CD8-positive, alpha-beta memory T cell (primary cell): Measurements from ENCODE around the gene MAPK10. TPM values are rescaled to one million over a fixed set of nuclear protein-coding genes. Genes with fewer than 3 reads are reported as not detected.
"Not testable (repeated sequence)": the region's sequence is repeated elsewhere in the genome, so short reads cannot be mapped to it uniquely, and the experiment has no call there.

Experiments
- CTCF ChIA-PET: fragments of 350-600 bp; sonication (Branson Sonifier 250); formaldehyde crosslinking; loops from one replicate; lab custom pipeline; 2021; ENCODE audit warnings: antibody characterized with exemption; lab: Charles Lee
- POLR2A ChIA-PET: fragments of 350-600 bp; sonication (Branson Sonifier 250); formaldehyde crosslinking; loops from one replicate; lab custom pipeline; 2021; ENCODE audit warnings: antibody characterized with exemption; lab: Charles Lee
- DNase-seq, 5 donors: peaks; one replicate each; pipeline versions ENCODE4 v3.0.0 to v3.0.0-alpha.2; 2020 to 2022; ENCODE audit warnings: mixed read lengths in 1 of 5
- H3K27ac ChIP-seq: one replicate; pipeline ENCODE4 v1.7.0; 2013; ENCODE audit warnings: low read depth, mild to moderate bottlenecking, low read length, moderate library complexity
- H3K27me3 ChIP-seq: 2 replicates; pipeline ENCODE4 v1.7.0; 2013; ENCODE audit warnings: low read length, mild to moderate bottlenecking; ENCODE audit not compliant: insufficient read depth, poor library complexity, severe bottlenecking
- H3K36me3 ChIP-seq: 2 replicates; pipeline ENCODE4 v1.7.0; 2013; ENCODE audit warnings: mild to moderate bottlenecking, low read length, moderate library complexity; ENCODE audit not compliant: insufficient read depth
- H3K4me1 ChIP-seq: 2 replicates; pipeline ENCODE4 v1.7.0; 2013; ENCODE audit warnings: mild to moderate bottlenecking, low read length, moderate library complexity; ENCODE audit not compliant: insufficient read depth
- H3K4me3 ChIP-seq: 2 replicates; pipeline ENCODE4 v1.7.0; 2013; ENCODE audit warnings: mild to moderate bottlenecking, low read length
- H3K9me3 ChIP-seq: 2 replicates; pipeline ENCODE4 v1.7.0; 2013; ENCODE audit warnings: mild to moderate bottlenecking, low read length
- H3K27ac Mint-ChIP-seq, 8 donors: one replicate each; pipeline ENCODE4 v1.8.0; 2020 to 2021; ENCODE audit warnings: mixed read lengths in 8 of 8, mild to moderate bottlenecking in 6 of 8, inconsistent platforms in 3 of 8, moderate library complexity in 3 of 8
- H3K27me3 Mint-ChIP-seq, 2 donors: one replicate each; pipeline ENCODE4 v1.8.0; 2020 to 2021; ENCODE audit warnings: mixed read lengths in 2 of 2, mild to moderate bottlenecking in 1 of 2, moderate library complexity in 1 of 2
- H3K36me3 Mint-ChIP-seq, 3 donors: one replicate each; pipeline ENCODE4 v1.8.0; 2020 to 2021; ENCODE audit warnings: mixed read lengths in 3 of 3, inconsistent platforms in 1 of 3, mild to moderate bottlenecking in 1 of 3
- H3K4me1 Mint-ChIP-seq, 3 donors: one replicate each; pipeline ENCODE4 v1.8.0; 2020 to 2021; ENCODE audit warnings: mixed read lengths in 3 of 3, inconsistent platforms in 1 of 3, mild to moderate bottlenecking in 1 of 3
- H3K4me3 Mint-ChIP-seq, 7 donors: one replicate each; pipeline ENCODE4 v1.8.0; 2020 to 2021; ENCODE audit warnings: mixed read lengths in 7 of 7, mild to moderate bottlenecking in 6 of 7, moderate library complexity in 4 of 7, inconsistent platforms in 2 of 7
- H3K9me3 Mint-ChIP-seq, 5 donors: one replicate each; pipeline ENCODE4 v1.8.0; 2020 to 2022; ENCODE audit warnings: mixed read lengths in 5 of 5, mild to moderate bottlenecking in 3 of 5, moderate library complexity in 2 of 5, inconsistent platforms in 1 of 5
- polyA plus RNA-seq: library from polyadenylated mRNA; unstranded; fragments of 300-500 nt; fragmentation: Illumina TruSeq; gene quantifications from one replicate; pipeline ENCODE4 v1.2.3, GENCODE V29; 2021
- total RNA-seq, 2 experiments: library from RNA; stranded (reverse); gene quantifications; one replicate each; pipeline ENCODE4 v1.2.3, GENCODE V29; 2021

The MAPK10 gene
- total and polyA plus RNA-seq, 3 experiments from 2014 or later = not detected

DNA sequence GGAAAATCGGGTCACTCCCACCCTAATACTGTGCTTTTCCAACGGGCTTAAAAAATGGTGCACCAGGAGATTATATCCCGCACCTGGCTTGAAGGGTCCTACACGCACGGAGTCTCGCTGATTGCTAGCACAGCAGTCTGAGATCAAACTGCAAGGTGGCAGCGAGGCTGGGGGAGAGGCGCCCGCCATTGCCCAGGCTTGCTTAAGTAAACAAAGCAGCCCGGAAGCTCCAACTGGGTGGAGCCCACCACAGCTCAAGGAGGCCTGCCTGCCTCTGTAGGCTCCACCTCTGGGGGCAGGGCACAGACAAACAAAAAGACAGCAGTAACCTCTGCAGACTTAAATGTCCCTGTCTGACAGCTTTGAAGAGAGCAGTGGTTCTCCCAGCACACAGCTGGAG is 191.5 kb downstream of the MAPK10 start:
- H3K36me3 Mint-ChIP-seq, H3K9me3 ChIP-seq, H3K27ac ChIP-seq, H3K4me1 ChIP-seq, DNase-seq, H3K4me3 ChIP-seq, H3K27me3 ChIP-seq, CTCF ChIA-PET, H3K4me3 Mint-ChIP-seq, H3K27me3 Mint-ChIP-seq, H3K27ac Mint-ChIP-seq, POLR2A ChIA-PET, H3K36me3 ChIP-seq, H3K4me1 Mint-ChIP-seq: not testable (repeated sequence)
- H3K9me3 Mint-ChIP-seq = peaks cover 2 to 18% (median 11%) of the 10 kb centered on the region in 5 donors

DNA sequence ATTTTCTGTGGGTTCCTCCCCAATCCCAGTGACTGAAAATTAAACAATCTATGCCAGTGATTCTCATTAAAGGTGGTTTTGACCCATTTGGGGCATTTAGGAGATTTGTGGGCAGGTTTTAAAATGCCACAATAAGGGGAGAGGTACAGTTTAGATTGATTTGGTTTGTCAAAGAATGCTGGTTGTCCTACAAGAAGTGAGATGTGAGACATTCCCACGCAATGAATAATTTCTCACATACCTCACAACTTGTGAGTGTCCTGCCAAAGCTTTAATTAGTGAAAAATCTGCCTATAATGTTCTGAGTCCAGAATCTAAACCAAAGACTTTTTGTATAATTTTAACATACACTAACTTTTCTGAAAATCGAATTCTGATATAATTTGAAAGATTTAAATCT is 199.4 kb downstream of the MAPK10 start:
- H3K27ac ChIP-seq = no peak overlapping the region
- ChIA-PET CTCF (no interaction called here), POLR2A (no interaction called here)
- H3K4me3 Mint-ChIP-seq = no peak overlapping the region
- H3K27me3 Mint-ChIP-seq = no peaks in the 10 kb centered on the region
- DNase-seq = no peak
- no peaks in the 10 kb centered on the region for H3K27me3 ChIP-seq
- no peaks in the 10 kb centered on the region for H3K4me1 Mint-ChIP-seq
- H3K4me3 ChIP-seq = no peak overlapping the region
- no peaks in the 10 kb centered on the region for H3K4me1 ChIP-seq
- H3K36me3 Mint-ChIP-seq = no peaks in the 10 kb centered on the region
- H3K9me3 Mint-ChIP-seq = peaks cover 0 to 7% (median 2%) of the 10 kb centered on the region in 5 donors
- no peaks in the 10 kb centered on the region for H3K9me3 ChIP-seq
- no peak overlapping the region for H3K27ac Mint-ChIP-seq
- H3K36me3 ChIP-seq = no peaks in the 10 kb centered on the region

DNA sequence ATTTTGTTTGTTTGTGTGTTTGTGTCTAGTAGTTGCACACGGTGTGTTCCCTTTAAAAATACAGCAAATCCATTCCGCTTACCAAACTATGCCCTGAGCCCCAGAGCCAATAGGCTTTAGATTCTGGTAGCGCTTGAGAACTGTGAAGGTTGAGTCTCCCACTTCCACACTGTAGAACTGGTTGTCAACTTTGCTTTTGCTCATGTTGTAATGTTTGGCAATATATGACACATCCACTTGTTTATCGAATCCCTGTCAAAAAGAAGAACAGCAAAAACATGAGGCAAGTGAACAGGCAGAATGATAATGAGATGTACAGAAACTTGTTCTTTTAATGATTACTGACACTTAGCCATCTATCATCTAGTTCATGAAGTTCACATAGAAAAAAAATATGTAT is 200.6 kb downstream of the MAPK10 start:
- Mint-ChIP-seq H3K4me1 (no peaks in the 10 kb centered on the region), H3K27me3 (no peaks in the 10 kb centered on the region), H3K4me3 (no peak overlapping the region), H3K27ac (no peak overlapping the region), H3K9me3 (peaks cover 0 to 7% (median 0%) of the 10 kb centered on the region in 5 donors), H3K36me3 (no peaks in the 10 kb centered on the region)
- no peak overlapping the region for H3K4me3 ChIP-seq
- ChIA-PET POLR2A (no interaction called here), CTCF (no interaction called here)
- H3K36me3 ChIP-seq = no peaks in the 10 kb centered on the region
- H3K27ac ChIP-seq = no peak overlapping the region
- DNase-seq = no peak
- no peaks in the 10 kb centered on the region for H3K27me3 ChIP-seq
- no peaks in the 10 kb centered on the region for H3K4me1 ChIP-seq
- no peaks in the 10 kb centered on the region for H3K9me3 ChIP-seq

DNA sequence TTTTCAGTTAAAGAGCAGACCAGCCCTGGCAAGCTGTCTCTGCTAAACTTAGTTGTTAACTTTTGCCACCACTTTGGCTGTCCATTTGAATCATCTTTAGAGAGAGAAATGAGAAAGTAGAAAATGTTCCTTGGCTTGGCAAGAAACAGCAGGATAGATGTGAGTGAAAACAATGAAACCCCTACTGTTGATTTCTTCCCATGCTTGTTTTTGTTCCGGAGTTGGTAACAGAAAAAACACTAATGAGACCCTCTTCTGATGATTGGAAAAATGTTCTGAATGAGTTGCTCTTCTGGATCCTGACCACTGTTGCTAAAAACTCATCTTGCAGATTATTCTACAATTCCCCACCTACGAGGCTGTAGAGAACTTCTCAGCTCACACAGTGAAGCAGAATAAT is 203.3 kb downstream of the MAPK10 start:
- no peaks in the 10 kb centered on the region for H3K36me3 Mint-ChIP-seq
- H3K27me3 Mint-ChIP-seq = no peaks in the 10 kb centered on the region
- no peak overlapping the region for H3K4me3 Mint-ChIP-seq
- no peak for DNase-seq
- Histone ChIP-seq H3K36me3 (no peaks in the 10 kb centered on the region), H3K4me3 (no peak overlapping the region), H3K27ac (no peak overlapping the region), H3K4me1 (no peaks in the 10 kb centered on the region), H3K9me3 (no peaks in the 10 kb centered on the region), H3K27me3 (no peaks in the 10 kb centered on the region)
- H3K4me1 Mint-ChIP-seq = no peaks in the 10 kb centered on the region
- H3K27ac Mint-ChIP-seq = no peak overlapping the region
- CTCF ChIA-PET = no interaction called here
- peaks cover 0 to 3% (median under 1%) of the 10 kb centered on the region in 5 donors for H3K9me3 Mint-ChIP-seq
- POLR2A ChIA-PET = no interaction called here

DNA sequence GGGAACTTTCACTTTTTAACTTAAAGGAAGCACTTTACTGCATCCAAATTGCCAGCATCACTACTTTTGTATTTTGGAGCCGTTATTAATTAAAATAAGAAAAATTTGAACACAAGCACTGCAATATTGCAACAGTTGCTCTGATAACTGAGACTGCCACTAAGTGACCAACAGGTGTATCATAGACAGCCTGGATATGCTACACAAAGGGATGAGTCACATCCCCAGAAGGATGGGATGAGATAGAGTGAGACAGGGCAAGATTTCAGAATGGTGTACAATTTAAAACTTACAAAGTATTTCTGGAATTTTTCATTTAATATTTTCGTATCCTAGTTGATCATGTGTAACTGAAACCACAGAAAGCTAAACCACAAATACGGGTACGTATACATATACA is 204.1 kb downstream of the MAPK10 start:
- Histone ChIP-seq H3K4me3 (no peak overlapping the region), H3K4me1 (no peaks in the 10 kb centered on the region), H3K9me3 (no peaks in the 10 kb centered on the region), H3K27me3 (no peaks in the 10 kb centered on the region), H3K36me3 (no peaks in the 10 kb centered on the region), H3K27ac (no peak overlapping the region)
- H3K27ac Mint-ChIP-seq = no peak overlapping the region
- ChIA-PET CTCF (no interaction called here), POLR2A (no interaction called here)
- H3K36me3 Mint-ChIP-seq = no peaks in the 10 kb centered on the region
- H3K4me1 Mint-ChIP-seq = no peaks in the 10 kb centered on the region
- peaks cover 0 to 8% (median 3%) of the 10 kb centered on the region in 5 donors for H3K9me3 Mint-ChIP-seq
- no peaks in the 10 kb centered on the region for H3K27me3 Mint-ChIP-seq
- DNase-seq = no peak
- H3K4me3 Mint-ChIP-seq = no peak overlapping the region

DNA sequence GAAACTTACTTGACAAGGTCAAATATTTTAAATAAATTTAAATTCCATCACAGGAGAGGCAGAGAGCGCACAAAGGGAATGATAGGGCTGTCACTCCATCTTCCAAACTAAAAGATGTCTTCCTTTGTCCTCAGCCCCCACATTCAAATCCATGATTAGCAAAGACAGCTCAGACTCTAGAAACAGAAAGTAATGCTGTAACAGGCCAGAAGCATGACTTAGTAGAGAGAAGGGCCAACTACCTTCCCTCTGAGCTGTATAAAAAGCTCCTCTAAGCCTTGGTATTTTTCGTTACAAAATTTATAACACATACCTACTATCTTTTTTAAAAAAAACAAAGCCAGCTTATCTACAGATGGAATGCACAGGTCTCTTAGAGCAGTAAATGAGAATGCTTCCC is 207.4 kb downstream of the MAPK10 start:
- Mint-ChIP-seq H3K4me3 (no peak overlapping the region), H3K4me1 (no peaks in the 10 kb centered on the region), H3K27ac (no peak overlapping the region), H3K27me3 (no peaks in the 10 kb centered on the region), H3K36me3 (no peaks in the 10 kb centered on the region), H3K9me3 (peaks cover 2 to 9% (median 3%) of the 10 kb centered on the region in 5 donors)
- no peak for DNase-seq
- H3K4me1 ChIP-seq = no peaks in the 10 kb centered on the region
- no peaks in the 10 kb centered on the region for H3K9me3 ChIP-seq
- ChIA-PET POLR2A (no interaction called here), CTCF (no interaction called here)
- H3K36me3 ChIP-seq = no peaks in the 10 kb centered on the region
- H3K27me3 ChIP-seq = no peaks in the 10 kb centered on the region
- no peak overlapping the region for H3K27ac ChIP-seq
- H3K4me3 ChIP-seq = no peak overlapping the region

DNA sequence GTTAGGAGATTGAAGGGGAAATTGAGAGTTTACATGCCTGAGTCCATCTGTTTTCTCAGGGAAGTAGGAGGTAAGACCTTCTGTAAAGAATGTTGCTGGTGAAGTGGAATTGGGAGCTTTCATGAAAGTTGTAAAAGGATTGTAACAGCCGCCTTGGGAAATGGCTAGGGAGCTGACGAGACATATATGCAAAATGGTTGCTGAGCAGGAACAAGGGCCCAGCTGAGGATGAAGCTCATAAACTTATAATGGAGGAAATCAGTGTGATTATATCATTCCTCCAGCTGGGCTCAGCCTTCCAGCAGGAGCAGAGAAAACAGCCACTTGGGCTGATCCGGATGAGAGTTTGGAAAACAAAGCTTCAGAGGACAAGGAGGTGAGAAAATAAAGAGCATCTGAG is 208.7 kb downstream of the MAPK10 start:
- H3K36me3 Mint-ChIP-seq = no peaks in the 10 kb centered on the region
- H3K27me3 Mint-ChIP-seq = no peaks in the 10 kb centered on the region
- H3K4me3 ChIP-seq = no peak overlapping the region
- H3K27ac Mint-ChIP-seq = peak overlapping the region in 1 of 8 donors; percentile 2
- H3K4me3 Mint-ChIP-seq = no peak overlapping the region
- H3K9me3 ChIP-seq = no peaks in the 10 kb centered on the region
- H3K36me3 ChIP-seq = no peaks in the 10 kb centered on the region
- no peak for DNase-seq
- H3K27ac ChIP-seq = no peak overlapping the region
- peaks cover 2 to 9% (median 3%) of the 10 kb centered on the region in 5 donors for H3K9me3 Mint-ChIP-seq
- ChIA-PET POLR2A (no interaction called here), CTCF (no interaction called here)
- no peaks in the 10 kb centered on the region for H3K27me3 ChIP-seq
- no peaks in the 10 kb centered on the region for H3K4me1 ChIP-seq
- no peaks in the 10 kb centered on the region for H3K4me1 Mint-ChIP-seq

DNA sequence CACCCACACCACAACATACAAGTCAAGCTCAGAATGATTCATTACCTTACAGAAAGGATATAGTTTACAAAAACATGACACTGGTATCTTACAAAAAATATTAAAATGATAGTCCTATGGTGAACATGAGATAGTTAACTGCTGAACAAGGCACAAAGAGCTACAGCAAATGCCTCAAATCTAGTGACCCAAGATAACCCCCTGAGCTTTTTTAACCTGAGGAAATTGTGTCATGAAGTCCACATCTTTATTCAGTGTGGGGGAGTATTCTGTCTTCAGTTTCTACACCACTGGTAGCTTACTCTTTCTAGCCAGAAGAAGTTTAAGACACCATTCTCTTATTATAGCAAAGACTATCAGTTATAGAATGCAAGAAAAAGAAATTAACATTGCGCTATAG is 218.7 kb downstream of the MAPK10 start:
- Mint-ChIP-seq H3K36me3 (no peaks in the 10 kb centered on the region), H3K4me1 (no peaks in the 10 kb centered on the region), H3K27ac (no peak overlapping the region), H3K9me3 (peaks cover 3 to 9% (median 5%) of the 10 kb centered on the region in 5 donors), H3K27me3 (no peaks in the 10 kb centered on the region), H3K4me3 (no peak overlapping the region)
- Histone ChIP-seq H3K27me3 (no peaks in the 10 kb centered on the region), H3K4me1 (no peaks in the 10 kb centered on the region), H3K36me3 (no peaks in the 10 kb centered on the region), H3K27ac (no peak overlapping the region), H3K4me3 (no peak overlapping the region), H3K9me3 (no peaks in the 10 kb centered on the region)
- CTCF ChIA-PET = no interaction called here
- no peak for DNase-seq
- POLR2A ChIA-PET = no interaction called here

DNA sequence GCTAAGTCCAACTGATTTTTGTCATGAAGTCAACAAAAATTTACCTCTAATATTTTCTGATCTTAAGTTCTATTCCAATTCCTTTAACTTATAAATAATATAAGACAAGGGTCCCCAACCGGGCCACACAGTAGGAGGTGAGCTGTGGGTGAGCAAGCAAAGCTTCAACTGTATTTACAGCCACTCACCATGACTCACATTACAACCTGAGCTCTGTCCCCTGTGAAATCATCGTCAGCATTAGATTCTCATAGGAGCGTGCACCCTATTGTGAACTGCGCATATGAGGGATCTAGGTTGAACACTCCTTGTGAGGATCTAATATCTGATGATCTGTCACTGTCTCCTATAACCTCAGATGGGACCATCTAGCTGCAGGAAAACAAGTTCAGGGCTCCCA is 227.4 kb downstream of the MAPK10 start:
- Histone ChIP-seq H3K27me3 (no peaks in the 10 kb centered on the region), H3K4me1 (no peaks in the 10 kb centered on the region), H3K36me3 (no peaks in the 10 kb centered on the region), H3K4me3 (no peak overlapping the region), H3K9me3 (no peaks in the 10 kb centered on the region), H3K27ac (no peak overlapping the region)
- no peaks in the 10 kb centered on the region for H3K36me3 Mint-ChIP-seq
- peaks cover 0 to 10% (median 5%) of the 10 kb centered on the region in 5 donors for H3K9me3 Mint-ChIP-seq
- H3K27ac Mint-ChIP-seq = no peak overlapping the region
- ChIA-PET CTCF (no interaction called here), POLR2A (no interaction called here)
- DNase-seq = no peak
- H3K27me3 Mint-ChIP-seq = no peaks in the 10 kb centered on the region
- H3K4me3 Mint-ChIP-seq = no peak overlapping the region
- no peaks in the 10 kb centered on the region for H3K4me1 Mint-ChIP-seq
